Osteoblast (primary cell): ENCODE measurements around the gene ALDH6A1. TPM values are rescaled to one million over a fixed set of nuclear protein-coding genes. Genes with fewer than 3 reads are reported as not detected.

Source experiments
- DNase-seq: peaks from one replicate; pipeline ENCODE4 v3.0.0; 2011; ENCODE audit warnings: low spot score, mixed read lengths; ENCODE audit not compliant: insufficient read length; ENCODE audit errors: missing footprints
- H2AFZ ChIP-seq: 2 replicates; pipeline ENCODE4 v1.6.0; 2011; ENCODE audit warnings: mild to moderate bottlenecking, low read length
- H3K27ac ChIP-seq: 2 replicates; pipeline ENCODE4 v1.5.1; 2011; ENCODE audit warnings: mild to moderate bottlenecking, low read depth, low read length, moderate library complexity
- H3K27me3 ChIP-seq: 2 replicates; pipeline ENCODE4 v1.6.0; 2012; ENCODE audit warnings: mild to moderate bottlenecking, control low read depth, inconsistent platforms, low read length, moderate library complexity; ENCODE audit not compliant: insufficient read depth
- H3K36me3 ChIP-seq: 2 replicates; pipeline ENCODE4 v1.5.1; 2011; ENCODE audit warnings: mild to moderate bottlenecking, low read length, control low read depth, moderate library complexity; ENCODE audit not compliant: insufficient read depth
- H3K4me1 ChIP-seq: 2 replicates; pipeline ENCODE4 v1.5.1; 2011; ENCODE audit warnings: mild to moderate bottlenecking, low read length, control low read depth, moderate library complexity; ENCODE audit not compliant: insufficient read depth
- H3K4me2 ChIP-seq: 2 replicates; pipeline ENCODE4 v1.6.0; 2011; ENCODE audit warnings: mild to moderate bottlenecking, low read length; ENCODE audit not compliant: insufficient read depth
- H3K4me3 ChIP-seq: fragments of 200-600 bp; sonication (generic); 3 replicates; pipeline ENCODE4 v1.5.1; 2012; ENCODE audit warnings: mild to moderate bottlenecking, low read length, inconsistent platforms; ENCODE audit not compliant: insufficient read depth
- H3K79me2 ChIP-seq: 2 replicates; pipeline ENCODE4 v1.6.0; 2012; ENCODE audit warnings: mild to moderate bottlenecking, low read length, control low read depth, inconsistent platforms; ENCODE audit not compliant: insufficient read depth
- H3K9me3 ChIP-seq: 2 replicates; pipeline ENCODE4 v1.5.1; 2011; ENCODE audit warnings: low read depth, low read length, control low read depth
- H4K20me1 ChIP-seq: 2 replicates; pipeline ENCODE4 v1.6.0; 2012; ENCODE audit warnings: mild to moderate bottlenecking, low read length, control low read depth; ENCODE audit not compliant: insufficient read depth
- CTCF ChIP-seq: IDR thresholded peaks from 2 replicates; pipeline ENCODE4 v1.5.1; 2011; ENCODE audit warnings: mild to moderate bottlenecking, low read depth, low read length, moderate library complexity; ENCODE audit errors: extremely low read depth
- total RNA-seq: library from RNA; depleted of rRNA; stranded (reverse); fragments of >200 nt; gene quantifications from 2 replicates; pipeline ENCODE4 v1.2.3, GENCODE V29; 2012

The ALDH6A1 gene
- total RNA-seq, 1 donor, result 31.5 TPM

GRCh38 chr14:74015963-74016362, 68.3 kb downstream of the ALDH6A1 start:
- H3K4me3 ChIP-seq, result no peak overlapping the region
- H3K4me1 ChIP-seq, result peaks cover 6% of the 10 kb centered on the region
- H3K36me3 ChIP-seq, result peaks cover 30% of the 10 kb centered on the region
- peaks cover 10% of the 10 kb centered on the region for H3K79me2 ChIP-seq
- H3K27ac ChIP-seq, result no peak overlapping the region
- no peaks in the 10 kb centered on the region for H4K20me1 ChIP-seq
- no peaks in the 10 kb centered on the region for H3K27me3 ChIP-seq
- TF ChIP-seq CTCF, result no peak
- peak; percentile 39 for DNase-seq
- no peak overlapping the region for H2AFZ ChIP-seq
- H3K4me2 ChIP-seq, result no peak overlapping the region
- H3K9me3 ChIP-seq, result no peaks in the 10 kb centered on the region

GRCh38 chr14:74015176-74015575, 69.1 kb downstream of the ALDH6A1 start:
- Histone ChIP-seq H3K79me2 (peaks cover 8% of the 10 kb centered on the region), H4K20me1 (no peaks in the 10 kb centered on the region), H3K36me3 (peaks cover 34% of the 10 kb centered on the region), H2AFZ (no peak overlapping the region), H3K4me1 (peaks cover 6% of the 10 kb centered on the region), H3K27me3 (no peaks in the 10 kb centered on the region), H3K4me2 (no peak overlapping the region), H3K4me3 (no peak overlapping the region), H3K9me3 (no peaks in the 10 kb centered on the region), H3K27ac (no peak overlapping the region)
- no peak for DNase-seq
- TF ChIP-seq CTCF, result no peak

GRCh38 chr14:74014299-74014698, 70.0 kb downstream of the ALDH6A1 start:
- Histone ChIP-seq H3K4me1 (peaks cover 4% of the 10 kb centered on the region), H3K4me3 (no peak overlapping the region), H2AFZ (no peak overlapping the region), H4K20me1 (no peaks in the 10 kb centered on the region), H3K27me3 (no peaks in the 10 kb centered on the region), H3K9me3 (no peaks in the 10 kb centered on the region), H3K27ac (no peak overlapping the region), H3K4me2 (no peak overlapping the region), H3K36me3 (peaks cover 38% of the 10 kb centered on the region), H3K79me2 (peaks cover under 1% of the 10 kb centered on the region)
- TF ChIP-seq CTCF, result no peak
- DNase-seq, result no peak

GRCh38 chr14:74008843-74009499, 75.3 kb downstream of the ALDH6A1 start:
- Histone ChIP-seq H3K4me1 (no peaks in the 10 kb centered on the region), H3K79me2 (no peaks in the 10 kb centered on the region), H4K20me1 (no peaks in the 10 kb centered on the region), H3K4me3 (no peak overlapping the region), H2AFZ (no peak overlapping the region), H3K4me2 (no peak overlapping the region), H3K9me3 (no peaks in the 10 kb centered on the region), H3K27ac (no peak overlapping the region), H3K36me3 (peaks cover 49% of the 10 kb centered on the region), H3K27me3 (no peaks in the 10 kb centered on the region)
- no peak for DNase-seq
- no peak for TF ChIP-seq CTCF

Other genes starting within 250 kb of the ALDH6A1 start
- 6.5 and 7.2 TPM in 2 replicates for gene PTGR2, start 232.6 kb downstream of the ALDH6A1 start, total RNA-seq
- gene ZNF410, start 197.6 kb downstream of the ALDH6A1 start, total RNA-seq, result 83.2 and 83.4 TPM in 2 replicates
- 5.1 and 5.6 TPM in 2 replicates for gene FAM161B, start 134.4 kb downstream of the ALDH6A1 start, total RNA-seq
- gene COQ6, start 134.2 kb downstream of the ALDH6A1 start, total RNA-seq, result 23.0 and 23.5 TPM in 2 replicates
- 10.1 and 12.7 TPM in 2 replicates for gene ENTPD5, start 65.2 kb downstream of the ALDH6A1 start, total RNA-seq
- 14.1 and 15.9 TPM in 2 replicates for gene BBOF1, start 65.1 kb downstream of the ALDH6A1 start, total RNA-seq
- gene LIN52, start 503 bp upstream of the ALDH6A1 start, total RNA-seq, result 6.9 and 7.4 TPM in 2 replicates
- not detected in 2 replicates for gene VSX2, start 155.0 kb upstream of the ALDH6A1 start, total RNA-seq
- gene ABCD4, start 218.5 kb upstream of the ALDH6A1 start, total RNA-seq, result 35.7 and 38.7 TPM in 2 replicates